Liver (tissue), 3 donors: ENCODE measurements around the gene PRDM2.

ENCODE experiments used
- ATF3 ChIP-seq: IDR thresholded peaks from 2 replicates; pipeline ENCODE4 v1.6.1; 2016; ENCODE audit warnings: antibody characterized with exemption
- CTCF ChIP-seq: fragments of 150-350 bp; IDR thresholded peaks from 2 replicates; pipeline ENCODE4 v1.5.1; 2017; ENCODE audit warnings: improper control_type of control experiment, low read depth, low read length; ENCODE audit not compliant: missing input control
- EGR1 ChIP-seq, 2 donors: IDR thresholded peaks; 2 replicates each; pipeline ENCODE4 v1.6.1; 2016 to 2018; ENCODE audit warnings: antibody characterized with exemption in 2 of 2, low read depth in 2 of 2
- FOXA1 ChIP-seq: IDR thresholded peaks from 2 replicates; pipeline ENCODE4 v1.6.1; 2016; ENCODE audit warnings: antibody characterized with exemption
- GABPA ChIP-seq, 2 donors: IDR thresholded peaks in 1 of 2; conservative IDR thresholded peaks in 1 of 2; 2 replicates each; pipeline ENCODE4 v1.6.1; 2016; ENCODE audit warnings: antibody characterized with exemption in 2 of 2, mild to moderate bottlenecking in 1 of 2, moderate library complexity in 1 of 2
- MAX ChIP-seq: IDR thresholded peaks from 2 replicates; pipeline ENCODE4 v1.6.1; 2016; ENCODE audit warnings: antibody characterized with exemption
- RAD21 ChIP-seq, 2 donors: IDR thresholded peaks; 2 replicates each; pipeline ENCODE4 v1.6.1; 2016; ENCODE audit warnings: antibody characterized with exemption in 2 of 2, mild to moderate bottlenecking in 2 of 2
- REST ChIP-seq: IDR thresholded peaks from 2 replicates; pipeline ENCODE4 v1.6.1; 2016; ENCODE audit warnings: antibody characterized with exemption, mild to moderate bottlenecking
- SP1 ChIP-seq: IDR thresholded peaks from 2 replicates; pipeline ENCODE4 v1.6.1; 2018; ENCODE audit warnings: antibody characterized with exemption, mild to moderate bottlenecking
- TAF1 ChIP-seq: conservative IDR thresholded peaks from 2 replicates; pipeline ENCODE4 v1.6.1; 2016; ENCODE audit warnings: antibody characterized with exemption, mild to moderate bottlenecking
- YY1 ChIP-seq: IDR thresholded peaks from 2 replicates; pipeline ENCODE4 v1.6.1; 2016; ENCODE audit warnings: antibody characterized with exemption, mild to moderate bottlenecking
- ZBTB33 ChIP-seq: IDR thresholded peaks from 2 replicates; pipeline ENCODE4 v1.6.1; 2016; ENCODE audit warnings: antibody characterized with exemption
- donor health status: healthy.
- donor health status: healthy.

GRCh38 chr1:13664451-13664850, 35.5 kb upstream of the PRDM2 start:
- no peak for TF ChIP-seq CTCF
- TF ChIP-seq REST: no peak
- TF ChIP-seq RAD21 (IDR thresholded peaks at IDR 0.05): no peak
- no peak for TF ChIP-seq MAX
- no peak for TF ChIP-seq ZBTB33
- TF ChIP-seq SP1: no peak
- TF ChIP-seq YY1: no peak
- TF ChIP-seq GABPA (IDR thresholded peaks at IDR 0.05 in 1 of 2, conservative IDR thresholded peaks at IDR 0.05 in 1 of 2): no peak
- TF ChIP-seq FOXA1: no peak
- no peak for TF ChIP-seq EGR1 (IDR thresholded peaks at IDR 0.05; ENCODE audit: low read depth in 2 of 2)
- no peak for TF ChIP-seq TAF1
- no peak for TF ChIP-seq ATF3
